Thoracic aorta (tissue), 2 donors: ENCODE data around the gene ROBO1. TPM values are rescaled to one million over a fixed set of nuclear protein-coding genes. Genes with fewer than 3 reads are reported as not detected.

Experiments
- ATAC-seq: fragments of 150-250 bp; one replicate; pipeline ENCODE4 v1.8.0; 2017; ENCODE audit warnings: low read depth; ENCODE audit not compliant: insufficient number of reproducible peaks, low FRiP score
- DNase-seq: peaks from one replicate; pipeline ENCODE4 v3.0.0-alpha.2; 2020; ENCODE audit warnings: low spot score
- H3K27ac ChIP-seq, 2 donors: fragments of 200-600 bp; sonication (generic); 1 replicate in 1 of 2; 2 replicates in 1 of 2; pipeline ENCODE4 v1.5.1; 2016; ENCODE audit warnings: mild to moderate bottlenecking in 2 of 2, moderate library complexity in 2 of 2
- H3K27me3 ChIP-seq: fragments of 200-600 bp; sonication (generic); replicated peaks from 2 replicates; pipeline ENCODE4 v1.6.0; 2016; ENCODE audit warnings: mild to moderate bottlenecking; ENCODE audit not compliant: insufficient read depth
- H3K36me3 ChIP-seq: fragments of 200-600 bp; sonication (generic); one replicate; pipeline ENCODE4 v1.5.1; 2016
- H3K4me1 ChIP-seq, 2 donors: fragments of 200-600 bp; sonication (generic); 1 replicate in 1 of 2; 2 replicates in 1 of 2; pipeline versions ENCODE4 v1.5.1 to v1.6.0; 2016; ENCODE audit warnings: low read depth in 2 of 2, mild to moderate bottlenecking in 1 of 2; ENCODE audit not compliant: control insufficient read depth in 1 of 2
- H3K4me3 ChIP-seq: fragments of 200-600 bp; sonication (generic); 2 replicates; pipeline ENCODE4 v1.5.1; 2016; ENCODE audit warnings: mild to moderate bottlenecking
- H3K9me3 ChIP-seq: fragments of 200-600 bp; sonication (generic); 2 replicates; pipeline ENCODE4 v1.5.1; 2016
- CTCF ChIP-seq: fragments of 200-600 bp; sonication (generic); IDR thresholded peaks from one replicate; pipeline ENCODE4 v1.5.1; 2019; ENCODE audit warnings: antibody characterized with exemption
- total RNA-seq, 2 donors: library from RNA; depleted of rRNA; stranded (reverse); fragments of >200 nt; gene quantifications; one replicate each; pipeline versions ENCODE4 v1.1.0 to v1.2.3, GENCODE V29; 2016

The ROBO1 gene
- total RNA-seq, 2 donors from 2014 or later = 13.3 to 24.4 TPM

GRCh38 chr3:78571486-78571885, 1196.3 kb downstream of the ROBO1 start:
- H3K4me3 ChIP-seq = no peak overlapping the region
- ATAC-seq (no peak), DNase-seq (no peak)
- no peaks in the 10 kb centered on the region for H3K36me3 ChIP-seq
- no peaks in the 10 kb centered on the region for H3K9me3 ChIP-seq
- H3K27me3 ChIP-seq = no peaks in the 10 kb centered on the region
- H3K4me1 ChIP-seq = no peaks in the 10 kb centered on the region
- H3K27ac ChIP-seq = no peak overlapping the region
- no peak for TF ChIP-seq CTCF

DNA sequence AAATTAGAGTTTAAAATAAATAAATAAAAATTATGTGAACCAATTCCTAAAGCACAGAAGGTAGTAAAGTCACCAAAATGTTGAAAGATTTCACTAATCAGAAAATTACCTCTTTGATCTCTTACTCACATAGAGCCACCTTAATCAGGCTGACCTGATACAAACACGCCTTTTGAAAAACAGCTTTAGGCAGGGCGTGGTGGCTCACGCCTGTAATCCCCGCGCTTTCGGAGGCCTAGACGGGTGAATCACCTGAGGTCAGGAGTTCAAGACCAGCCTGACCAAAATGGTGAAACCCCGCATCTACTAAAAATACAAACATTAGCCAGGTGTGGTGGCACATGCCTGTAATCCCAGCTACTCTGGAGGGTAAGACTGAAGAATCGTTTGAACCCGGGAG, 1197.3 kb downstream of the ROBO1 start:
- Histone ChIP-seq H3K4me1 (no peaks in the 10 kb centered on the region), H3K9me3 (no peaks in the 10 kb centered on the region), H3K36me3 (no peaks in the 10 kb centered on the region), H3K27me3 (no peaks in the 10 kb centered on the region), H3K4me3 (no peak overlapping the region), H3K27ac (no peak overlapping the region)
- no peak for TF ChIP-seq CTCF
- ATAC-seq (no peak), DNase-seq (no peak)

GRCh38 chr3:78569804-78570203, 1198.0 kb downstream of the ROBO1 start:
- no peaks in the 10 kb centered on the region for H3K36me3 ChIP-seq
- no peaks in the 10 kb centered on the region for H3K4me1 ChIP-seq
- ATAC-seq = no peak
- no peaks in the 10 kb centered on the region for H3K27me3 ChIP-seq
- DNase-seq = no peak
- no peak for TF ChIP-seq CTCF
- H3K4me3 ChIP-seq = no peak overlapping the region
- H3K9me3 ChIP-seq = no peaks in the 10 kb centered on the region
- H3K27ac ChIP-seq = no peak overlapping the region

- no peak for TF ChIP-seq CTCF
- H3K36me3 ChIP-seq = no peaks in the 10 kb centered on the region
- H3K9me3 ChIP-seq = no peaks in the 10 kb centered on the region
- no peak for DNase-seq
- H3K4me1 ChIP-seq = no peaks in the 10 kb centered on the region
- no peaks in the 10 kb centered on the region for H3K27me3 ChIP-seq
- H3K4me3 ChIP-seq = no peak overlapping the region
- H3K27ac ChIP-seq = no peak overlapping the region
- no peak for ATAC-seq
These were observed 1202.1 kb downstream of the ROBO1 start for GRCh38 chr3:78565712-78566111.

DNA sequence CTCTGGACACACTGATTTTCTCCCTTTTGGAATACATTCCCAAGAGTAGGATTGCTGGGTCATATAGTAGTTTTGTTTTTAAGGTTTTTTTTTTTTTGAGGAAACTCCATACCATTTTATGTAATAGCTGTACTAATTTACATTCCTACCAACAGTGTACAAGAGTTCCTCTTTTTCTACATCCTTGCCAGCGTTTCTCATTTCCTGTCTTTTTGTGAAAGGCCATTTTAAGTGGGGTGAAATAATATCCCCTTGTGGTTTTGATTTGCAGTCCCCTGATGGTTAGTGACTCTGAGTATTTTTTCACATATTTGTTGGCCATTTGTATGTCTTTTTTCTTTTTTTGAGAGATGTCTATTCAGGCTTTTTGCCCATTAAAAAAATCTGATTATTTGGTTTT, 1205.5 kb downstream of the ROBO1 start:
- DNase-seq (no peak), ATAC-seq (no peak)
- Histone ChIP-seq H3K36me3 (no peaks in the 10 kb centered on the region), H3K4me3 (no peak overlapping the region), H3K9me3 (no peaks in the 10 kb centered on the region), H3K4me1 (no peaks in the 10 kb centered on the region), H3K27ac (no peak overlapping the region), H3K27me3 (no peaks in the 10 kb centered on the region)
- no peak for TF ChIP-seq CTCF
